Liver (tissue), 9 donors: Measurements from ENCODE around the gene MAP3K12. TPM values are rescaled to one million over a fixed set of nuclear protein-coding genes. Genes with fewer than 3 reads are reported as not detected.

ENCODE experiments used
- DNase-seq: peaks from one replicate; pipeline ENCODE4 v3.0.0-alpha.2; 2017; ENCODE audit warnings: low spot score
- H3K27ac ChIP-seq, 2 donors: one replicate each; pipeline ENCODE4 v1.7.0; 2013; ENCODE audit warnings: inconsistent platforms in 2 of 2, low read length in 2 of 2, control low read depth in 1 of 2, low read depth in 1 of 2, mild to moderate bottlenecking in 1 of 2
- H3K27me3 ChIP-seq, 4 donors: one replicate each; pipeline versions ENCODE4 v1.6.1 to v1.7.0; 2013; ENCODE audit warnings: low read length in 3 of 4, inconsistent platforms in 1 of 4, mild to moderate bottlenecking in 1 of 4, moderate library complexity in 1 of 4; ENCODE audit not compliant: control insufficient read depth in 4 of 4, insufficient read depth in 4 of 4
- H3K36me3 ChIP-seq, 4 donors: one replicate each; pipeline versions ENCODE4 v1.6.1 to v1.7.0; 2013; ENCODE audit warnings: low read length in 3 of 4, mild to moderate bottlenecking in 3 of 4, low read depth in 1 of 4, moderate library complexity in 1 of 4; ENCODE audit not compliant: control insufficient read depth in 4 of 4, insufficient read depth in 3 of 4
- H3K4me1 ChIP-seq, 4 donors: one replicate each; pipeline versions ENCODE4 v1.6.1 to v1.7.0; 2013; ENCODE audit warnings: low read length in 3 of 4, mild to moderate bottlenecking in 3 of 4, moderate library complexity in 1 of 4; ENCODE audit not compliant: control insufficient read depth in 4 of 4, insufficient read depth in 4 of 4
- H3K4me3 ChIP-seq, 3 donors: one replicate each; pipeline versions ENCODE4 v1.6.1 to v1.7.0; 2013; ENCODE audit warnings: low read length in 3 of 3, control low read depth in 1 of 3, low read depth in 1 of 3, mild to moderate bottlenecking in 1 of 3
- H3K9ac ChIP-seq, 2 donors: one replicate each; pipeline ENCODE4 v1.7.0; 2013; ENCODE audit warnings: low read length in 2 of 2, mild to moderate bottlenecking in 2 of 2, moderate library complexity in 2 of 2, control low read depth in 1 of 2, low read depth in 1 of 2
- H3K9me3 ChIP-seq, 4 donors: one replicate each; pipeline versions ENCODE4 v1.6.1 to v1.7.0; 2013; ENCODE audit warnings: low read length in 3 of 4; ENCODE audit not compliant: control insufficient read depth in 4 of 4
- EGR1 ChIP-seq, 2 donors: IDR thresholded peaks; 2 replicates each; pipeline ENCODE4 v1.6.1; 2016 to 2018; ENCODE audit warnings: antibody characterized with exemption in 2 of 2, low read depth in 2 of 2
- FOXA1 ChIP-seq: IDR thresholded peaks from 2 replicates; pipeline ENCODE4 v1.6.1; 2016; ENCODE audit warnings: antibody characterized with exemption
- FOXA2 ChIP-seq: IDR thresholded peaks from 2 replicates; pipeline ENCODE4 v1.6.1; 2016; ENCODE audit warnings: antibody characterized with exemption
- GABPA ChIP-seq, 2 donors: IDR thresholded peaks in 1 of 2; conservative IDR thresholded peaks in 1 of 2; 2 replicates each; pipeline ENCODE4 v1.6.1; 2016; ENCODE audit warnings: antibody characterized with exemption in 2 of 2, mild to moderate bottlenecking in 1 of 2, moderate library complexity in 1 of 2
- HNF4A ChIP-seq, 2 donors: conservative IDR thresholded peaks; 2 replicates each; pipeline ENCODE4 v1.6.1; 2016; ENCODE audit warnings: antibody characterized with exemption in 2 of 2, mild to moderate bottlenecking in 2 of 2
- HNF4G ChIP-seq: IDR thresholded peaks from 2 replicates; pipeline ENCODE4 v1.6.1; 2016; ENCODE audit warnings: antibody characterized with exemption
- JUND ChIP-seq, 2 donors: IDR thresholded peaks; 2 replicates each; pipeline ENCODE4 v1.6.1; 2016; ENCODE audit warnings: antibody characterized with exemption in 2 of 2
- NR2F2 ChIP-seq: IDR thresholded peaks from 2 replicates; pipeline ENCODE4 v1.6.1; 2016; ENCODE audit warnings: antibody characterized with exemption
- RAD21 ChIP-seq, 2 donors: IDR thresholded peaks; 2 replicates each; pipeline ENCODE4 v1.6.1; 2016; ENCODE audit warnings: antibody characterized with exemption in 2 of 2, mild to moderate bottlenecking in 2 of 2
- RXRA ChIP-seq, 2 donors: IDR thresholded peaks; 2 replicates each; pipeline ENCODE4 v1.6.1; 2017 to 2018; ENCODE audit warnings: antibody characterized with exemption in 2 of 2, mild to moderate bottlenecking in 1 of 2
- SP1 ChIP-seq: IDR thresholded peaks from 2 replicates; pipeline ENCODE4 v1.6.1; 2018; ENCODE audit warnings: antibody characterized with exemption, mild to moderate bottlenecking
- TAF1 ChIP-seq: conservative IDR thresholded peaks from 2 replicates; pipeline ENCODE4 v1.6.1; 2016; ENCODE audit warnings: antibody characterized with exemption, mild to moderate bottlenecking
- YY1 ChIP-seq: IDR thresholded peaks from 2 replicates; pipeline ENCODE4 v1.6.1; 2016; ENCODE audit warnings: antibody characterized with exemption, mild to moderate bottlenecking
- WGBS: extraction: QIAGEN DNeasy Blood & Tissue Kit; methylation state at CpG from one replicate; pipeline ENCODE4 v1.1.7; 2013; 5-methylcytosine and 5-hydroxymethylcytosine counted together
- polyA plus RNA-seq, 2 donors: library from polyadenylated mRNA; stranded (reverse) in 1 of 2; unstranded in 1 of 2; fragments of 200-250 nt in 1 of 2; fragments of >200 nt in 1 of 2; fragmentation: Nextera tagmentation in 1 of 2; extraction: Ambion mirVana in 1 of 2; gene quantifications; one replicate each; pipeline versions ENCODE4 v1.2.1 to v1.2.3, GENCODE V29; 2013 to 2015
- total RNA-seq, 2 donors: library from RNA; depleted of rRNA; stranded (reverse); fragments of >200 nt; gene quantifications; one replicate each; pipeline ENCODE4 v1.2.3, GENCODE V29; 2014
- TF ChIP-seq, protein P1 (sequence below): IDR thresholded peaks from 2 replicates; pipeline ENCODE4 v1.6.1; 2016; ENCODE audit warnings: antibody characterized with exemption
- TF ChIP-seq, protein P2 (sequence below): fragments of 150-350 bp; IDR thresholded peaks from 2 replicates; pipeline ENCODE4 v1.5.1; 2017; ENCODE audit warnings: improper control_type of control experiment, low read depth, low read length; ENCODE audit not compliant: missing input control
- TF ChIP-seq, protein P3 (sequence below): IDR thresholded peaks from 2 replicates; pipeline ENCODE4 v1.6.1; 2016; ENCODE audit warnings: antibody characterized with exemption
- TF ChIP-seq, protein P4 (sequence below): IDR thresholded peaks from 2 replicates; pipeline ENCODE4 v1.6.1; 2016; ENCODE audit warnings: antibody characterized with exemption, mild to moderate bottlenecking
- TF ChIP-seq, protein P5 (sequence below): IDR thresholded peaks from 2 replicates; pipeline ENCODE4 v1.6.1; 2016; ENCODE audit warnings: antibody characterized with exemption
- donor health status: healthy.
- donor health status: healthy.
- donor health status: healthy.
- donor health status: healthy.
- donor health status: healthy.

Gene MAP3K12
- total and polyA plus RNA-seq, 4 donors = 0.53 to 2.4 (median 1.5) TPM

DNA sequence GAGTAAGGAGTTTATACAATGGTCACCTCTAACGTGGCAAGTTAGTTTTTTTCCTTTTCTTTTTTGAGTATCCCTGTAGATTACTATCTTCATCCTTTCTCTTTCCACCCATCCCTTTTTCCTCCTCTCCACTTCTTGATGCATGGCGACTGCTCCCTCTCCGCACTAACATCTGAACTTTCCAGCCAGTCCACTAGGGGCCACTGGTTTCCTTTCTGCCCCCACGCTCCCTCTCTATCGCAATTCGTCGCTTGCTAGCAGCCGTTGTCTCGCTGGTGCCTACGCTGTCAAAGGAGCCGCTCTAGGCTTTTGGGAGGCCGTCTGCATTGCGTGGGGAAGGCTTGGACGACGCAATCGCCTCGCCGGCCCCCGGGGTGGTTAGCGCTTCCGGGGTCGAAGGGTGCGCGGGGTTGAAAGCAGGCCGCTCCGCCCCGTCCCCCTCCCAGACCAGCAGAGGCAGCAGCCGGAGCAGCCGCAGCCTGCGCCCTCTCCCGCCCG, 47.5 kb downstream of the MAP3K12 start, which contains the start of gene PCBP2:
Gene PCBP2, plus strand, starts transcription at position 442 of the 498 bp plus-strand sequence. CDS start 2,699 bp downstream, outside the sequence.
- DNase-seq = peak; percentile 94
- Histone ChIP-seq H3K9ac (peak within 1 kb of the TSS; percentile 71 to 92), H3K27ac (peak within 1 kb of the TSS; percentile 97 to 98), H3K4me1 (peaks cover 0 to 21% (median 18%) of the 10 kb centered on the region in 4 donors), H3K36me3 (peaks cover 9 to 33% (median 27%) of the 10 kb centered on the region in 4 donors), H3K4me3 (peak within 1 kb of the TSS; percentile 82 to 86 (median 85)), H3K27me3 (no peaks in the 10 kb centered on the region), H3K9me3 (no peaks in the 10 kb centered on the region)
- under 1% methylated on average over 32 of the region's 32 CpGs for WGBS
- peak; percentile 90 for TF ChIP-seq SP1
- peak; percentile 73 to 84 for TF ChIP-seq RAD21 (IDR thresholded peaks at IDR 0.05)
- peak; percentile 87 for TF ChIP-seq TAF1
- peak; percentile 81 for TF ChIP-seq NR2F2
- TF ChIP-seq GABPA (IDR thresholded peaks at IDR 0.05 in 1 of 2, conservative IDR thresholded peaks at IDR 0.05 in 1 of 2) = peak; percentile 60 to 90
- TF ChIP-seq, protein P1, sequence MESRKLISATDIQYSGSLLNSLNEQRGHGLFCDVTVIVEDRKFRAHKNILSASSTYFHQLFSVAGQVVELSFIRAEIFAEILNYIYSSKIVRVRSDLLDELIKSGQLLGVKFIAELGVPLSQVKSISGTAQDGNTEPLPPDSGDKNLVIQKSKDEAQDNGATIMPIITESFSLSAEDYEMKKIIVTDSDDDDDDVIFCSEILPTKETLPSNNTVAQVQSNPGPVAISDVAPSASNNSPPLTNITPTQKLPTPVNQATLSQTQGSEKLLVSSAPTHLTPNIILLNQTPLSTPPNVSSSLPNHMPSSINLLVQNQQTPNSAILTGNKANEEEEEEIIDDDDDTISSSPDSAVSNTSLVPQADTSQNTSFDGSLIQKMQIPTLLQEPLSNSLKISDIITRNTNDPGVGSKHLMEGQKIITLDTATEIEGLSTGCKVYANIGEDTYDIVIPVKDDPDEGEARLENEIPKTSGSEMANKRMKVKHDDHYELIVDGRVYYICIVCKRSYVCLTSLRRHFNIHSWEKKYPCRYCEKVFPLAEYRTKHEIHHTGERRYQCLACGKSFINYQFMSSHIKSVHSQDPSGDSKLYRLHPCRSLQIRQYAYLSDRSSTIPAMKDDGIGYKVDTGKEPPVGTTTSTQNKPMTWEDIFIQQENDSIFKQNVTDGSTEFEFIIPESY = peak; percentile 71
- TF ChIP-seq, protein P2, sequence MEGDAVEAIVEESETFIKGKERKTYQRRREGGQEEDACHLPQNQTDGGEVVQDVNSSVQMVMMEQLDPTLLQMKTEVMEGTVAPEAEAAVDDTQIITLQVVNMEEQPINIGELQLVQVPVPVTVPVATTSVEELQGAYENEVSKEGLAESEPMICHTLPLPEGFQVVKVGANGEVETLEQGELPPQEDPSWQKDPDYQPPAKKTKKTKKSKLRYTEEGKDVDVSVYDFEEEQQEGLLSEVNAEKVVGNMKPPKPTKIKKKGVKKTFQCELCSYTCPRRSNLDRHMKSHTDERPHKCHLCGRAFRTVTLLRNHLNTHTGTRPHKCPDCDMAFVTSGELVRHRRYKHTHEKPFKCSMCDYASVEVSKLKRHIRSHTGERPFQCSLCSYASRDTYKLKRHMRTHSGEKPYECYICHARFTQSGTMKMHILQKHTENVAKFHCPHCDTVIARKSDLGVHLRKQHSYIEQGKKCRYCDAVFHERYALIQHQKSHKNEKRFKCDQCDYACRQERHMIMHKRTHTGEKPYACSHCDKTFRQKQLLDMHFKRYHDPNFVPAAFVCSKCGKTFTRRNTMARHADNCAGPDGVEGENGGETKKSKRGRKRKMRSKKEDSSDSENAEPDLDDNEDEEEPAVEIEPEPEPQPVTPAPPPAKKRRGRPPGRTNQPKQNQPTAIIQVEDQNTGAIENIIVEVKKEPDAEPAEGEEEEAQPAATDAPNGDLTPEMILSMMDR = peak; percentile 81
- TF ChIP-seq, protein P3, sequence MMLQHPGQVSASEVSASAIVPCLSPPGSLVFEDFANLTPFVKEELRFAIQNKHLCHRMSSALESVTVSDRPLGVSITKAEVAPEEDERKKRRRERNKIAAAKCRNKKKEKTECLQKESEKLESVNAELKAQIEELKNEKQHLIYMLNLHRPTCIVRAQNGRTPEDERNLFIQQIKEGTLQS = peak; percentile 87
- TF ChIP-seq FOXA2 = peak; percentile 29
- peak; percentile 49 to 65 for TF ChIP-seq JUND (IDR thresholded peaks at IDR 0.05)
- TF ChIP-seq HNF4A (conservative IDR thresholded peaks at IDR 0.05) = peak; percentile 60 to 68
- peak; percentile 64 to 86 for TF ChIP-seq EGR1 (IDR thresholded peaks at IDR 0.05; ENCODE audit: low read depth in 2 of 2)
- peak; percentile 32 for TF ChIP-seq HNF4G
- TF ChIP-seq FOXA1 = peak; percentile 65
- TF ChIP-seq RXRA (IDR thresholded peaks at IDR 0.05) = peak; percentile 73 to 89
- TF ChIP-seq, protein P4, sequence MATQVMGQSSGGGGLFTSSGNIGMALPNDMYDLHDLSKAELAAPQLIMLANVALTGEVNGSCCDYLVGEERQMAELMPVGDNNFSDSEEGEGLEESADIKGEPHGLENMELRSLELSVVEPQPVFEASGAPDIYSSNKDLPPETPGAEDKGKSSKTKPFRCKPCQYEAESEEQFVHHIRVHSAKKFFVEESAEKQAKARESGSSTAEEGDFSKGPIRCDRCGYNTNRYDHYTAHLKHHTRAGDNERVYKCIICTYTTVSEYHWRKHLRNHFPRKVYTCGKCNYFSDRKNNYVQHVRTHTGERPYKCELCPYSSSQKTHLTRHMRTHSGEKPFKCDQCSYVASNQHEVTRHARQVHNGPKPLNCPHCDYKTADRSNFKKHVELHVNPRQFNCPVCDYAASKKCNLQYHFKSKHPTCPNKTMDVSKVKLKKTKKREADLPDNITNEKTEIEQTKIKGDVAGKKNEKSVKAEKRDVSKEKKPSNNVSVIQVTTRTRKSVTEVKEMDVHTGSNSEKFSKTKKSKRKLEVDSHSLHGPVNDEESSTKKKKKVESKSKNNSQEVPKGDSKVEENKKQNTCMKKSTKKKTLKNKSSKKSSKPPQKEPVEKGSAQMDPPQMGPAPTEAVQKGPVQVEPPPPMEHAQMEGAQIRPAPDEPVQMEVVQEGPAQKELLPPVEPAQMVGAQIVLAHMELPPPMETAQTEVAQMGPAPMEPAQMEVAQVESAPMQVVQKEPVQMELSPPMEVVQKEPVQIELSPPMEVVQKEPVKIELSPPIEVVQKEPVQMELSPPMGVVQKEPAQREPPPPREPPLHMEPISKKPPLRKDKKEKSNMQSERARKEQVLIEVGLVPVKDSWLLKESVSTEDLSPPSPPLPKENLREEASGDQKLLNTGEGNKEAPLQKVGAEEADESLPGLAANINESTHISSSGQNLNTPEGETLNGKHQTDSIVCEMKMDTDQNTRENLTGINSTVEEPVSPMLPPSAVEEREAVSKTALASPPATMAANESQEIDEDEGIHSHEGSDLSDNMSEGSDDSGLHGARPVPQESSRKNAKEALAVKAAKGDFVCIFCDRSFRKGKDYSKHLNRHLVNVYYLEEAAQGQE = peak; percentile 76
- peak; percentile 87 for TF ChIP-seq YY1
- TF ChIP-seq, protein P5, sequence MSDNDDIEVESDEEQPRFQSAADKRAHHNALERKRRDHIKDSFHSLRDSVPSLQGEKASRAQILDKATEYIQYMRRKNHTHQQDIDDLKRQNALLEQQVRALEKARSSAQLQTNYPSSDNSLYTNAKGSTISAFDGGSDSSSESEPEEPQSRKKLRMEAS = peak; percentile 87
